Endothelial cell of umbilical vein (primary cell): Measurements from ENCODE around the gene FGF19. TPM values are rescaled to one million over a fixed set of nuclear protein-coding genes. Genes with fewer than 3 reads are reported as not detected.

Experiments used
- BruUV-seq: library from RNA; stranded (reverse); fragments of 400-500 nt; replicated peaks from 2 replicates; lab custom pipeline; 2021; lab: Mats Ljungman, UMichigan
- CTCF ChIA-PET: fragments of 300-600, 350-600 bp; sonication (Branson Sonifier 250); formaldehyde crosslinking; loops from one replicate; lab custom pipeline; 2021; ENCODE audit warnings: antibody characterized with exemption, inconsistent platforms; lab: Charles Lee
- POLR2A ChIA-PET: fragments of 300-600, 350-600 bp; sonication (Branson Sonifier 250); formaldehyde crosslinking; loops from one replicate; lab custom pipeline; 2021; ENCODE audit warnings: antibody characterized with exemption, inconsistent platforms; lab: Charles Lee
- DNase-seq: peaks from one replicate; pipeline ENCODE4 v3.0.0-alpha.2; 2011; ENCODE audit warnings: low read depth, low spot score
- FAIRE-seq: peaks from 2 replicates; lab custom pipeline; 2011; peaks lifted over from hg19 to GRCh38; lab: Jason Lieb, UNC
- H2AFZ ChIP-seq: 2 replicates; pipeline ENCODE4 v1.6.0; 2012; ENCODE audit warnings: low read depth, low read length, control low read depth, inconsistent platforms
- H3K27ac ChIP-seq: 2 replicates; pipeline ENCODE4 v1.5.1; 2011; ENCODE audit warnings: low read depth, mild to moderate bottlenecking, control low read depth, low read length, moderate library complexity; ENCODE audit not compliant: insufficient read depth
- H3K27me3 ChIP-seq, 2 experiments: 2 replicates each; pipeline versions ENCODE4 v1.6.0 to v1.6.1; 2011; ENCODE audit warnings: low read length in 2 of 2, mixed read lengths in 1 of 2; ENCODE audit not compliant: control insufficient read depth in 2 of 2, insufficient read depth in 2 of 2
- H3K36me3 ChIP-seq, 2 experiments: 2 replicates in 1 of 2; 3 replicates in 1 of 2; pipeline ENCODE4 v1.5.1; 2011; ENCODE audit warnings: low read length in 2 of 2, mild to moderate bottlenecking in 1 of 2, moderate library complexity in 1 of 2; ENCODE audit not compliant: control insufficient read depth in 2 of 2, insufficient read depth in 2 of 2; ENCODE audit errors: extremely low read depth in 1 of 2
- H3K4me1 ChIP-seq: 3 replicates; pipeline ENCODE4 v1.5.1; 2011; ENCODE audit warnings: mild to moderate bottlenecking, low read length; ENCODE audit not compliant: control insufficient read depth, insufficient read depth; ENCODE audit errors: extremely low read depth
- H3K4me2 ChIP-seq: 2 replicates; pipeline ENCODE4 v1.6.1; 2011; ENCODE audit warnings: low read length, control low read depth, mixed read lengths; ENCODE audit not compliant: insufficient read depth
- H3K4me3 ChIP-seq, 3 experiments: fragments of 200-600 bp in 1 of 3; sonication (generic), shearing (Covaris generic) in 1 of 3; replicated peaks in 1 of 3; 2 replicates each; pipeline ENCODE4 v1.5.1; 2011 to 2016; ENCODE audit warnings: control low read depth in 3 of 3, low read length in 3 of 3, mild to moderate bottlenecking in 2 of 3, inconsistent platforms in 1 of 3, low read depth in 1 of 3, moderate library complexity in 1 of 3; ENCODE audit not compliant: insufficient read depth in 1 of 3
- H3K79me2 ChIP-seq: 2 replicates; pipeline ENCODE4 v1.6.0; 2012; ENCODE audit warnings: low read length, inconsistent platforms; ENCODE audit not compliant: control insufficient read depth, insufficient read depth
- H3K9ac ChIP-seq: replicated peaks from 2 replicates; pipeline ENCODE3; 2011; ENCODE audit warnings: low read length, control low read depth; ENCODE audit not compliant: insufficient read depth; ENCODE audit errors: extremely low read depth
- H3K9me1 ChIP-seq: replicated peaks from 3 replicates; pipeline ENCODE4 v1.6.0; 2011; ENCODE audit warnings: mild to moderate bottlenecking, low read length; ENCODE audit not compliant: control insufficient read depth, insufficient read depth; ENCODE audit errors: extremely low read depth
- H3K9me3 ChIP-seq: replicated peaks from 2 replicates; pipeline ENCODE4 v1.5.1; 2012; ENCODE audit warnings: low read length, inconsistent platforms; ENCODE audit not compliant: control insufficient read depth, insufficient read depth
- H4K20me1 ChIP-seq: replicated peaks from 2 replicates; pipeline ENCODE3; 2011; ENCODE audit warnings: mild to moderate bottlenecking, low read length; ENCODE audit not compliant: control insufficient read depth, insufficient read depth; ENCODE audit errors: extremely low read depth
- CTCF ChIP-seq, 2 donors: IDR thresholded peaks; 1 replicate in 1 of 2; 2 replicates in 1 of 2; pipeline ENCODE4 v1.5.1; 2011; ENCODE audit warnings: low read length in 2 of 2, mild to moderate bottlenecking in 2 of 2, moderate library complexity in 2 of 2, control low read depth in 1 of 2, inconsistent platforms in 1 of 2, low read depth in 1 of 2; ENCODE audit not compliant: insufficient read depth in 1 of 2; ENCODE audit errors: extremely low read depth in 1 of 2
- POLR2A ChIP-seq: IDR thresholded peaks from 2 replicates; pipeline ENCODE4 v1.6.1; 2012; ENCODE audit warnings: low read depth, mild to moderate bottlenecking, control low read depth, low read length
- POLR2AphosphoS5 ChIP-seq: IDR thresholded peaks from 2 replicates; pipeline ENCODE4 v1.6.1; 2012; ENCODE audit warnings: low read depth, mild to moderate bottlenecking, control low read depth, low read length, moderate library complexity; ENCODE audit not compliant: insufficient read depth
- dilution Hi-C: fragments of 300-500 bp; cut with MboI; formaldehyde crosslinking; loops from one replicate; pipeline ENCODE4 v1.15.0; 2019; ENCODE audit warnings: low sequenced_read_pairs; ENCODE audit not compliant: extremely low pct_ligation_motif_present
- intact Hi-C: fragments of 100-400 bp; cut with micrococcal nuclease; formaldehyde crosslinking; loops from one replicate; pipeline ENCODE4 v1.10.0; 2022
- polyA plus RNA-seq, 4 experiments: library from polyadenylated mRNA; depleted of rRNA in 3 of 4; stranded (reverse) in 3 of 4; unstranded in 1 of 4; fragments of >200 nt; gene quantifications; 2 replicates each; pipeline versions ENCODE4 v1.2.1 to v1.2.3, GENCODE V29; 2011 to 2012; ENCODE audit warnings: missing spikeins in 1 of 4
- total RNA-seq: library from RNA; stranded (reverse); gene quantifications from 2 replicates; pipeline ENCODE4 v1.2.3, GENCODE V29; 2021

The FGF19 gene
- total and polyA plus RNA-seq, 2 donors (not counting 3 experiments of a cell fraction or from before 2014, with no cell fraction given), result 0.03 TPM; not detected in 1

DNA sequence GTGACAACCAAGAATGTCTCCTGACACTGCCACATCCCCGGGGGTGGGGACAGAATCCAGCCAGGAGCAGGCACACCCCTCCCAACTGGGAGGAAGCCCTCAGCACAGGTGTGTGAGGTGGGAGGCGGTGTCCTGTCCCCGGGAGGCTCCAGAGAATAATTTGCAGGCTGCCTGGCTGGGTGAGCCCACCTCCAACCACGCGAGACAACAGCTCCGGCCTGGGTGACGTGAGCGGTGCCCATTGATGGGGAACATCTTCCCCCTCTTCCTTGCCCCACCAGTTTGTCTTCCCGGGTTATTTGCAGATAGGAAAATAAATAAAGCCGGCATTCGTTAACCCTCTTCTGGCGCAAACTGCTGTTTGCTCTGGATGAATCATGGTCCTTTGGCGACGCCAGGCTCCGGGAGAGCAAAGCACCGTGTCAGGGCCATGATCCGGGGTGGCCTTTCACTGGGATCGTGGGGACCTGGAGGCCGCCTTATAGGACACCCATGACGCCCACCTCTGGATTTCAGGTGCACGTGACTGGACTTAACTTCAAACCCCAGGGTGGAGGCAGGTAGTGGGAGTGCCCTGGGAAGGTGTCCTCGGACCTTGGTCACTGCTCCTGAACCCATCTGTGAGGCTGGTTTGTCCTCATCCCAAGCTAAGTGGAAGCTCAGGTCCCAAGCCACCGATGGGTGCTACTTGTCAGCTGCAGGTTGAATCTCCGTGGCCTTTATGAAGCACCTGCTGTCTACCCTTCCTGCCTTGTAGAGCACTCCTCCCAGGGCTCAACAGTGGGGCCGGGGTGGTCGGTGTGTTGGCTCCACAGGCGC is 49.0 kb downstream of the FGF19 start:
- no peak overlapping the region for H2AFZ ChIP-seq
- no peaks in the 10 kb centered on the region for H3K27me3 ChIP-seq
- no peak overlapping the region for H3K27ac ChIP-seq
- peaks cover 13 to 18% of the 10 kb centered on the region in 2 experiments for H3K36me3 ChIP-seq
- DNase-seq (no peak), FAIRE-seq (no peak)
- H3K4me1 ChIP-seq, result peaks cover 3% of the 10 kb centered on the region
- H3K4me3 ChIP-seq, result no peak overlapping the region
- no peaks in the 10 kb centered on the region for H4K20me1 ChIP-seq
- TF ChIP-seq POLR2AphosphoS5, result peak; percentile 76
- peak; percentile 65 for TF ChIP-seq POLR2A
- TF ChIP-seq CTCF (IDR thresholded peaks at IDR 0.05; ENCODE audit: extremely low read depth in 1 of 2, insufficient read depth in 1 of 2, low read depth in 1 of 2, low read length in 2 of 2), result no peak
- H3K4me2 ChIP-seq, result no peak overlapping the region
- BruUV-seq, result no TSS peak
- peaks cover 5% of the 10 kb centered on the region for H3K79me2 ChIP-seq
- intact Hi-C loops (loop anchor here (5.0 kb wide), 1 partner anchor 553 kb away; no protein-coding TSS in a partner anchor), dilution Hi-C loops (loop anchor here (25.0 kb wide), 1 partner anchor 543 kb away; no protein-coding TSS in a partner anchor)
- no peaks in the 10 kb centered on the region for H3K9me3 ChIP-seq
- ChIA-PET POLR2A (no interaction called here), CTCF (interaction anchor here (1.1 to 6.1 kb wide), 2 partner anchors 15 to 553 kb away, joined by 3 to 47 read pairs; no protein-coding TSS in a partner anchor)
- no peaks in the 10 kb centered on the region for H3K9me1 ChIP-seq
- no peak overlapping the region for H3K9ac ChIP-seq
